Measurements from ENCODE around the gene LPAR1. TPM values are rescaled to one million over a fixed set of nuclear protein-coding genes. Genes with fewer than 3 reads are reported as not detected.
A peak's percentile ranks its signal among the peaks of the same experiment; 100 is the strongest.

The LPAR1 gene
- polyA plus RNA-seq, 3 donors = 15.1 to 18.1 (median 17.5) TPM

DNA sequence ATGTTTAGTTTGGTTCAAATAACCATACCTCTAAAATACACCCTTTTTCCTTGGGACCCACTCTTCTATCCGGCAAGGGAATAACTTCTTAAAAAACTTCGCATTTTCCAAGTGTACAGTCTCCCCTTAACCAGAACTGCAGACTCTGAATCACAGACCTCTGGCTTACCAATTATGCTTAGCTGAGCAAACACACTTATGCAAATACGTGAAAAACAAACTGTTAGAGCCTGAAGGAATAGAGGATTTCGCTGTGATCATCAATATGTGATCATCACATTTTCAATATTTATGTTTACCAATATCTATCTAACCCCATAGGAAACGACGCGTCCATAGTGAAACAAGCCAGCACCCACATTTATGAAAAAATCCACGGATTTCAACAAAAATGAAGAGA lies 1.3 kb downstream of the LPAR1 start:
- no peaks in the 10 kb centered on the region for H3K9me3 ChIP-seq (replicated peaks in 1 of 2; ENCODE audit: control insufficient read depth in 1 of 2, insufficient read depth in 1 of 2, low read length in 2 of 2)
- peaks cover 0 to 19% of the 10 kb centered on the region in 2 donors for H3K27me3 ChIP-seq (ENCODE audit: control insufficient read depth in 2 of 2, insufficient read depth in 2 of 2, low read length in 2 of 2)
- H3K9ac ChIP-seq (ENCODE audit: insufficient read depth, low read length, poor library complexity, severe bottlenecking) = peak overlapping the region; percentile 75
- 57% methylated on average over 6 of the region's 8 CpGs for WGBS (ENCODE audit: insufficient coverage)
- peak overlapping the region in 6 of 7 donors; percentile 78 to 93 (median 82) for H3K27ac Mint-ChIP-seq
- H3K27ac ChIP-seq (ENCODE audit: low read depth in 1 of 2, low read length in 2 of 2) = peak overlapping the region in 1 of 2 donors; percentile 74
- peak overlapping the region; percentile 98 for H3K4me2 ChIP-seq (replicated peaks; ENCODE audit: extremely low read depth, low read length, poor library complexity, severe bottlenecking)
- H3K4me1 ChIP-seq (ENCODE audit: control insufficient read depth in 1 of 2, insufficient read depth in 2 of 2, low read length in 2 of 2) = peaks cover 39 to 56% of the 10 kb centered on the region in 2 donors
- peaks cover 17 to 41% (median 26%) of the 10 kb centered on the region in 3 donors for H3K27me3 Mint-ChIP-seq (ENCODE audit: low read depth in 3 of 3)
- peaks cover 46% of the 10 kb centered on the region for H3K4me1 Mint-ChIP-seq
- DNase-seq = no peak
- H3K4me3 Mint-ChIP-seq = peak overlapping the region; percentile 87 to 98
- no peaks in the 10 kb centered on the region for H3K9me3 Mint-ChIP-seq
- peak overlapping the region; percentile 83 for H2AFZ ChIP-seq (ENCODE audit: insufficient read depth, low read depth, low read length, poor library complexity, severe bottlenecking)
- H4K20me1 ChIP-seq (ENCODE audit: insufficient read depth, low read length) = peaks cover 41% of the 10 kb centered on the region
- peak overlapping the region; percentile 74 to 80 (median 75) for H3K4me3 ChIP-seq (replicated peaks in 1 of 3; ENCODE audit: low read depth in 2 of 3, low read length in 3 of 3)
- no peak for TF ChIP-seq CTCF (IDR thresholded peaks at IDR 0.05)
- H3K79me2 ChIP-seq (ENCODE audit: insufficient read depth, low read length) = peaks cover 51% of the 10 kb centered on the region
- peaks cover 0 to 2% of the 10 kb centered on the region in 2 donors for H3K36me3 ChIP-seq (replicated peaks in 1 of 2; ENCODE audit: control insufficient read depth in 1 of 2, insufficient read depth in 2 of 2, low read length in 2 of 2)
- peaks cover 13 to 16% of the 10 kb centered on the region in 2 donors for H3K36me3 Mint-ChIP-seq
- intact Hi-C loops (cut with micrococcal nuclease) = loop anchor here (5.0 to 10.0 kb wide), 5 partner anchors 35 to 260 kb away; no protein-coding TSS in a partner anchor

DNA sequence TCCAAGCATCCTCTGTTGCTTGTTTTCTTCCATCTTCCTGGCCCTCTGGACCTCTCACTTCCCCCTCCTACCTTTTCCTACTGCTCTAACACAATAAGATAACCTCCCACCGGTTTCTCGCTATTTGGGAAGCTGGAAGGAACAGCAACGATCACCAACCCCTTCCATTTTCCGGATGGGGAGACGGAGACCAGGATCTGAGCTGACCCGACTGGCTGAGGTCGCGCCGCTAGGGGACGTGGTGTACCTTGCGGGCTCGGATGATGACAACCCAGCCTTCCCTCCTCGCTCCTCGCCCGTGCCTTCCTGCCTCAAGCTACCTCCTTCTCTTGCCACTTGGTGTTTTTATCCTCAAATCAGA lies 1.9 kb downstream of the LPAR1 start:
- H3K27me3 ChIP-seq (ENCODE audit: control insufficient read depth in 2 of 2, insufficient read depth in 2 of 2, low read length in 2 of 2) = peaks cover 0 to 19% of the 10 kb centered on the region in 2 donors
- TF ChIP-seq CTCF (IDR thresholded peaks at IDR 0.05) = peak; percentile 81
- peaks cover 0 to 7% of the 10 kb centered on the region in 2 donors for H3K36me3 ChIP-seq (replicated peaks in 1 of 2; ENCODE audit: control insufficient read depth in 1 of 2, insufficient read depth in 2 of 2, low read length in 2 of 2)
- Mint-ChIP-seq H3K9me3 (no peaks in the 10 kb centered on the region), H3K27me3 (ENCODE audit: low read depth in 3 of 3) (peaks cover 17 to 39% (median 21%) of the 10 kb centered on the region in 3 donors), H3K27ac (peak overlapping the region in 1 of 7 donors; percentile 10), H3K4me3 (peak overlapping the region; percentile 87 to 98), H3K36me3 (peaks cover 18 to 19% of the 10 kb centered on the region in 2 donors), H3K4me1 (peaks cover 46% of the 10 kb centered on the region)
- peak overlapping the region; percentile 98 for H3K4me2 ChIP-seq (replicated peaks; ENCODE audit: extremely low read depth, low read length, poor library complexity, severe bottlenecking)
- no peak overlapping the region for H3K9ac ChIP-seq (ENCODE audit: insufficient read depth, low read length, poor library complexity, severe bottlenecking)
- no peak overlapping the region for H3K27ac ChIP-seq (ENCODE audit: low read depth in 1 of 2, low read length in 2 of 2)
- intact Hi-C loops (cut with micrococcal nuclease) = loop anchor here (5.0 to 10.0 kb wide), 5 partner anchors 36 to 261 kb away; no protein-coding TSS in a partner anchor
- peaks cover 39 to 56% of the 10 kb centered on the region in 2 donors for H3K4me1 ChIP-seq (ENCODE audit: control insufficient read depth in 1 of 2, insufficient read depth in 2 of 2, low read length in 2 of 2)
- peak overlapping the region; percentile 45 for H2AFZ ChIP-seq (ENCODE audit: insufficient read depth, low read depth, low read length, poor library complexity, severe bottlenecking)
- H3K9me3 ChIP-seq (replicated peaks in 1 of 2; ENCODE audit: control insufficient read depth in 1 of 2, insufficient read depth in 1 of 2, low read length in 2 of 2) = no peaks in the 10 kb centered on the region
- DNase-seq = peak; percentile 45 to 68 (median 57)
- H3K79me2 ChIP-seq (ENCODE audit: insufficient read depth, low read length) = peaks cover 53% of the 10 kb centered on the region
- 23% methylated on average over 15 of the region's 15 CpGs for WGBS (ENCODE audit: insufficient coverage)
- H4K20me1 ChIP-seq (ENCODE audit: insufficient read depth, low read length) = peaks cover 47% of the 10 kb centered on the region
- peak overlapping the region in 2 of 3 experiments; percentile 74 to 80 for H3K4me3 ChIP-seq (replicated peaks in 1 of 3; ENCODE audit: low read depth in 2 of 3, low read length in 3 of 3)
